MCF 10A (cell line): ENCODE measurements around the gene GPR101. TPM values are rescaled to one million over a fixed set of nuclear protein-coding genes. Genes with fewer than 3 reads are reported as not detected.

ENCODE experiments used
- Bru-seq: library from RNA; stranded (reverse); fragments of 400-500 nt; gene quantifications from one replicate; lab custom pipeline; 2021; lab: Mats Ljungman, UMichigan
- BruChase-seq, 2 experiments: library from RNA; stranded (reverse); fragments of 400-500 nt; gene quantifications; one replicate each; lab custom pipeline; 2021; lab: Mats Ljungman, UMichigan
- BruUV-seq: library from RNA; stranded (reverse); fragments of 400-500 nt; replicated peaks from 2 replicates; lab custom pipeline; 2021; lab: Mats Ljungman, UMichigan
- CTCF ChIA-PET: fragments of 300-600 bp; sonication (Branson Sonifier 250); formaldehyde crosslinking; extraction: SDS; loops from one replicate; lab custom pipeline; 2021; ENCODE audit warnings: antibody characterized with exemption, inconsistent platforms; lab: Yijun Ruan, JAX
- POLR2A ChIA-PET: fragments of 300-600, 350-650 bp; sonication (Branson Sonifier 250); formaldehyde crosslinking; extraction: SDS; loops from one replicate; lab custom pipeline; 2020; ENCODE audit warnings: antibody characterized with exemption, inconsistent platforms; lab: Yijun Ruan, JAX
- DNase-seq: peaks from one replicate; pipeline ENCODE4 v3.0.0-alpha.2; 2018; ENCODE audit not compliant: unreplicated experiment
- H3K27ac Mint-ChIP-seq: one replicate; pipeline ENCODE4 v1.8.0; 2022; ENCODE audit warnings: mild to moderate bottlenecking, low read depth, mixed read lengths; ENCODE audit not compliant: unreplicated experiment
- H3K27me3 Mint-ChIP-seq: one replicate; pipeline ENCODE4 v1.8.0; 2022; ENCODE audit warnings: mixed read lengths; ENCODE audit not compliant: insufficient read depth, unreplicated experiment
- H3K36me3 Mint-ChIP-seq: one replicate; pipeline ENCODE4 v1.8.0; 2022; ENCODE audit warnings: mild to moderate bottlenecking, moderate library complexity, mixed read lengths; ENCODE audit not compliant: insufficient read depth, unreplicated experiment
- H3K4me1 Mint-ChIP-seq: one replicate; pipeline ENCODE4 v1.8.0; 2022; ENCODE audit warnings: mixed read lengths; ENCODE audit not compliant: insufficient read depth, unreplicated experiment
- H3K4me3 Mint-ChIP-seq: one replicate; pipeline ENCODE4 v1.8.0; 2022; ENCODE audit warnings: mild to moderate bottlenecking, moderate library complexity, mixed read lengths; ENCODE audit not compliant: unreplicated experiment
- H3K9me3 Mint-ChIP-seq: one replicate; pipeline ENCODE4 v1.8.0; 2022; ENCODE audit warnings: mixed read lengths; ENCODE audit not compliant: unreplicated experiment
- CTCF ChIP-seq: fragments of 200-600 bp; IDR thresholded peaks from one replicate; pipeline ENCODE4 v1.8.0; 2022; ENCODE audit warnings: antibody characterized with exemption, mild to moderate bottlenecking; ENCODE audit not compliant: unreplicated experiment
- intact Hi-C: fragments of 100-400 bp; cut with micrococcal nuclease; formaldehyde crosslinking; loops from 2 replicates; pipeline ENCODE4 v1.14.1; 2022
- long read RNA-seq: library from polyadenylated mRNA; stranded (forward); transcript quantifications from one replicate; pipeline ENCODE4 v2.0.0, GENCODE V29; 2022
- total RNA-seq: library from RNA; stranded (reverse); gene quantifications from 2 replicates; pipeline ENCODE4 v1.2.3, GENCODE V29; 2022

Gene GPR101
- not detected in 2 replicates for total RNA-seq
- Bru-seq, nascent RNA: not detected
- not detected for BruChase-seq, experiment 1, labeled RNA remaining after a 6-hour chase
- not detected for BruChase-seq, experiment 2, labeled RNA remaining after a 2-hour chase
- long read RNA-seq: 0 reads

GRCh38 chrX:137033774-137034507 lies at the start of gene GPR101:
GPR101 (minus strand) TSS chrX:137033995; CDS start chrX:137031674, 2,321 bp downstream.
- ChIA-PET CTCF (no interaction called here), POLR2A (no interaction called here)
- Mint-ChIP-seq H3K9me3 (peaks cover 8% of the 10 kb centered on the region), H3K36me3 (no peaks in the 10 kb centered on the region), H3K4me3 (no peak within 1 kb of the TSS), H3K27ac (no peak within 1 kb of the TSS), H3K4me1 (no peaks in the 10 kb centered on the region), H3K27me3 (no peaks in the 10 kb centered on the region)
- BruUV-seq: no TSS peak
- TF ChIP-seq CTCF: no peak
- DNase-seq: no peak
- intact Hi-C loops: no loop called here

GRCh38 chrX:137081239-137081638 lies 47.4 kb upstream of the GPR101 start:
- H3K27ac Mint-ChIP-seq: no peak overlapping the region
- H3K36me3 Mint-ChIP-seq: no peaks in the 10 kb centered on the region
- peaks cover 29% of the 10 kb centered on the region for H3K27me3 Mint-ChIP-seq
- DNase-seq: no peak
- ChIA-PET POLR2A (no interaction called here), CTCF (no interaction called here)
- intact Hi-C loops: no loop called here
- H3K4me1 Mint-ChIP-seq: no peaks in the 10 kb centered on the region
- no peak for TF ChIP-seq CTCF
- no peak overlapping the region for H3K4me3 Mint-ChIP-seq
- H3K9me3 Mint-ChIP-seq: no peaks in the 10 kb centered on the region
- no TSS peak for BruUV-seq

- Mint-ChIP-seq H3K9me3 (no peaks in the 10 kb centered on the region), H3K4me3 (no peak overlapping the region), H3K4me1 (no peaks in the 10 kb centered on the region), H3K27me3 (no peaks in the 10 kb centered on the region), H3K36me3 (no peaks in the 10 kb centered on the region), H3K27ac (no peak overlapping the region)
- ChIA-PET CTCF (no interaction called here), POLR2A (no interaction called here)
- no peak for TF ChIP-seq CTCF
- intact Hi-C loops: no loop called here
- no TSS peak for BruUV-seq
- DNase-seq: peak; percentile 20
Measured at GRCh38 chrX:137072396-137072795, 38.6 kb upstream of the GPR101 start.

GRCh38 chrX:137071596-137071995 lies 37.8 kb upstream of the GPR101 start:
- intact Hi-C loops: no loop called here
- POLR2A ChIA-PET: no interaction called here
- H3K27me3 Mint-ChIP-seq: no peaks in the 10 kb centered on the region
- TF ChIP-seq CTCF: no peak
- DNase-seq: no peak
- BruUV-seq: no TSS peak
- H3K4me1 Mint-ChIP-seq: no peaks in the 10 kb centered on the region
- H3K36me3 Mint-ChIP-seq: no peaks in the 10 kb centered on the region
- CTCF ChIA-PET: interaction anchor here (0.6 kb wide), 1 partner anchor 796 kb away, joined by 3 read pairs; no protein-coding TSS in a partner anchor
- no peak overlapping the region for H3K4me3 Mint-ChIP-seq
- H3K9me3 Mint-ChIP-seq: no peaks in the 10 kb centered on the region
- H3K27ac Mint-ChIP-seq: no peak overlapping the region
